Inflammatory macrophage treated with lipopolysaccharide for 1 hour (primary cell): ENCODE measurements around the gene FRZB.
"Not testable (repeated sequence)": the region's sequence is repeated elsewhere in the genome, so short reads cannot be mapped to it uniquely, and the experiment has no call there.

Experiments
- DNase-seq, 2 donors: peaks; one replicate each; pipeline ENCODE4 v3.0.0-alpha.2; 2020 to 2022

The FRZB gene, protein sequence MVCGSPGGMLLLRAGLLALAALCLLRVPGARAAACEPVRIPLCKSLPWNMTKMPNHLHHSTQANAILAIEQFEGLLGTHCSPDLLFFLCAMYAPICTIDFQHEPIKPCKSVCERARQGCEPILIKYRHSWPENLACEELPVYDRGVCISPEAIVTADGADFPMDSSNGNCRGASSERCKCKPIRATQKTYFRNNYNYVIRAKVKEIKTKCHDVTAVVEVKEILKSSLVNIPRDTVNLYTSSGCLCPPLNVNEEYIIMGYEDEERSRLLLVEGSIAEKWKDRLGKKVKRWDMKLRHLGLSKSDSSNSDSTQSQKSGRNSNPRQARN

DNA sequence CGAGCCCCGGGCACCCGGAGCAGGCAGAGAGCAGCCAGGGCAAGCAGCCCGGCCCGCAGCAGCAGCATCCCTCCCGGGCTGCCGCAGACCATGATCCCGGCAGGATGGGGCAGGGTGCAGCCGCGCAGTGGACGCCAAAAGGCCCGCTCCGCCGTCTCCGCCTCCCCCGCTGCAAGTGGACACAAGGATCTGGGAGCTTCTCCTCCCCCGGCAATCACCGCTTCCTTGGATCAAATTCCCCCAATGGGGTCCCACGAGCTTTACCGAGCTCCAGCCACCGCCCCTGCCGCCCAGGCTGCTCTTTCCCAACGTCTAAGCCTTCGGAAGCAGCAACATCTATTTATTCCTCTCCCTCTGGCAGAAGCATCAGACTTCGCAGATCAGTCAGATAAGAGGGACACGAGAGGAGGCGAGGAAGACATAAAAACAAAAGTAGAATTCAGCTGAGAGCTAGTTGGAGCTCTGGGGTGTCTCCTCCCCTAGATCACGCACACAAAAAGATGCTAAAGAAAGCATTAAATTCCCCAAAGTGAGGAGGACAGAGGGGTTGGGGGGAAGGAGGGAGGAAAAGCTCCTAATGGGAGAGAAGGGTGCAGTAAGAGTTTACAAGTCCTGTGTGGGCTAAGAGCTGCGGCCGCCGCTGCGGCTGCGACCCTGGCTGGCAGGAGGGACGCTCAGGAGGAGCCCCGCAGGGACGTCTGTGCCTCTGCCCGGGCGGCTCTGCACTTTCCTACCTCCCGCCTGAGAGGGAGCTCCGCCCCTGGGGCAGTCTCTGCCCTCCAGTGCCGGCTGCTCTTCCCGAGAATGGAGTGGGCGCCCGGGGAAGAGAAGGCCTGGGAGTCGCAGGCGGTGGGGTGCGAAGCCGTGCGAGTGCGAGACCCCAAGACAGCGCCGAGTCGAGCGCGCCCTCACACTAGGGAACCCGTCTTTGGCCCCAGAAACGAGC lies at the start of gene FRZB:
FRZB (minus strand) TSS at position 177 of the 946 bp plus-strand sequence; CDS start at position 92, 85 bp downstream.
- no peak for DNase-seq

DNA sequence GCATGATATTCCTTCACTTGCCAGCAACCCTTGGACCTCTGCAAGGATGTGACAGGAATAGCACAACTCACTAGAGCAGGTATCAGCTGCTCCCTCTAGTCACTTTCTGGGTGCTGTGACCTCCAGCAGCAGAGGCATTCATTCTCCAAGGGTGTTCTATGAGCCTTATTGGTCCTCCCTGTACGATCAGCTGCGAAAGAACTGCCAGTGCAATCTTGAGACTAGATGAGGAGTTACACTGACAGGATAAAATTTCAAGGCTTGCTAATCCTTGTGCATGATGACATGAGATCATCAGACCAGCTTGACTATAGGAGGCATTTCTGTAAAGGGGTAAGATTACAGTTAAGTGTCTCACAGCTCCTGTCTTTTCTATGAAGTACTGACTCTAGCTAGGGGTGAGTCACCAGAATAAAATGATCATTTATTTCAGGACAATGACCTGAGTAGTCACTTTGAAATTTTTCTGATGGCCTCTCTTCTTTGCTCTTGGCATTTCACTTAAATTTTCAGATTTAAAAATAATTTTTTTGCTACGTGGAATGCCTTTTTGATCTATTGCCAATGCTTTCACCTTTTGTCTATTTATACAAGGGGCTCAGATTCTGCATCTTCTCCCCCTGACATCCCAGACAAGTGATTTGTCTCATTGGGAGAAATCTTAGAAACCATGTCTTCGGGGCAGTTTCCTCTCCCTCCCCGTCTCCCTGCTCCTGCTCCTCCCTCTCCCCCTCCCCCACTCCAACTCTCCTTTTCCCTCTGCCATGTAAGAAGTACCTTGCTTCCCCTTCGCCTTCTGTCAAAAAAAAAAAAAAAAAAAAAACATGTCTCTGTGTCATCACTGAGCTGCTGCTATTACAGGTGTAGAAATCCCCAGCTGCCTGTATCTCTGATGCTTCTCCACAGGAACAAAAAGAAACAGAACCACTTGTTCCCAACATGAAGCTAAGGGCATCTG lies 49.2 kb upstream of the FRZB start:
- DNase-seq: no peak

DNA sequence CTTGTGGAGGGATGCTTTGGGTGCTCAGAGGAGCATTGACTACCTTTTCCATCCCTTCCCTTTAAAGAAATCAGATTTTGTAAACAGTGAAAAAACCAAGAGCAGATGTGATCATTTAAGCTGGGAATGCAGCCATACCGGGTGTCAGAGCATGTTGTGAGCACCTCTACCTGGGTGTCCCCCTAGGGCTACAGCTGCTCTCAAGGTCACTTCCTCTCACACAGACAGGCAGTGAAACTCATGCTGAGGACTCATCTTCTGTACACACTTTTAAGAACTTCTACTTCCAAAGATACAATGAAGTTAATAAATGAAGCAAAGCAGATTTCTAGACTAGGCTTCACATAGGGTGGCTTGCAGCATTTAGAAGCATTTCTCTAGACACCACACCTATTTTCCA lies 48.4 kb upstream of the FRZB start:
- DNase-seq: no peak

DNA sequence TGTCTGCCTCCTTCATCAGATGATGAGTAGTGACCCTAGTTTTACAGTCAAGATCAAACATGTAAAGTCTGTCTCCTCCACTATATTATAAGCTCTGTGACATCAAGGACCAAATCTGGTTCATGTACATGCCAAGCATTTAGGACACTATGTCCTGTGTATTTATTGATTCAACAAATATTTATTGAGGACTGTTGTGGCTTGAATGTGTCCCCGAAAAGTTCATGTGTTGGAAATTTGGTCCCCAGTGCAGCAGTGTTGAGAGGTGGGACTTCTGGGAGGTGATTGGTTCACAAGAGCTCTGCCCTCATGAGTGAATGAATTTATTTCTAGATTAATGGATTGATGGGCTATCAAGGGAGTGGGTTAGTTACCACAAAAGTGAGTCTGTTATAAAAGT lies 46.6 kb upstream of the FRZB start:
- no peak for DNase-seq

DNA sequence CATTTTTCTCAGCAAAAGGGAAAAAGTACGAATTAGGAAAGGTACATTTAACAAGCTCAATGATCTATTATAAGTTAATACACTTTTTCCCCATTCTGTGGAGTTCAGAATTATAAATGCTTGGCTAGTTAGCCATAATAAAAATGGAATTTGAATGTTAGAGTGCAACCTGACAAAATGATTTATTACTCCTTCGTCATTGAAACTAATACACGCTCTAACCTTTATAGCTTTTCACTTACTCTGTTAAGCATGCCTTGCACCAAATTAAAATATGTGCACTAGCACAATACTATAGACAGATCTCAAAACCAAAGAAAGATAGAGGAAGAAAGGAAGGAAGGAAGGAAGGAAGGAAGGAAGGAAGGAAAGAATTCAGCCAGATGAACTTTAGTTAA lies 46.1 kb upstream of the FRZB start:
- no peak for DNase-seq

DNA sequence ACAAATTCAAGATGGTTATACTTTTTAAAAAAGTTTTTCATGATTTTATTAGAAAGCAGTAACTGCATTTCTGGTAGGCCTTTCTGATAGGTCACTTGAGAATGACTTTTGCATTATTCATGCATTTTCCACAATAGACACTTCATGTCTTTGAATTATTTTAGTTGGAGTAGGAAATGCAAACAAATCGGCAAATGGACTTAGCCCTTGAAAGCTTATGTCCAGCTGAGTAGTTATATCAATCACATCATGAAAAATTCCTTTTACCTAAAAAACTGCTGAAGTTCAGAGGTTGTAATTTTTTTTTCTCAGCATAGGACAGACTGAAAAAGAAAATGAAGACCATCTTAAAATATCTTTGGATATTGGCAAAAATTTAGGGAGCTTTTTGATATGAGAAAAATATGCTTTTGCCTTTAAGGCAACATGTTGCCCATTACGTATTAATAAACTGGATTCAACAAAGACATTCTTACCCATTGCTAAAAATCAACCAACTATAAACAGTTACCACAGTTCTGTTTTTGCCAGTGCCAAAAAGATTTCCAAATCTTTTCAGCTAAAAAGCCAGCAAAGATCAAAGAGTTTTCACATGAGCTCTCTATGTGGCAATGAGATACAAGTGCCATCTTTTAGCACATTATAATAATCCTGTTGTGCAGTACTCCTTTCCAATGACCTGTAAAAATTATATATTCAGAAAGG lies 45.5 kb upstream of the FRZB start:
- no peak for DNase-seq

DNA sequence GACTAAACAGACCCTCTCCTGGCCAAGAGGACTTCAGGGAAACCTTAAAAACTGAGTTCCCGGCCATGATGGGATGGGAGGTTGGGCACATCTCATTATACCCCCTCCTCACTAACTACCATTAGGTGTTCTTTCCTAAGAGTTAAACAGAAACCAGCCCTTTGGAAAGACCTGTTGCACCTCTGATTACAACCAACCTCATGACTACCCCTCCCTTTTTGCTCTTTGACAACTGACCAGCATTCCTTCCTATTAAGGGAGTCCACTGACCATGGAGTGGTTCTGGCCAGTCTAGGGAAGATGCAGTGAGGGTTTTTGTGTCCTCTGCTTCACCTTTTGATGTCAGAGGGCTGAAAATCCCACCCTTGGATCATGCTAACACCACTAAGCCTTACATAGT lies 44.5 kb upstream of the FRZB start:
- no peak for DNase-seq

DNA sequence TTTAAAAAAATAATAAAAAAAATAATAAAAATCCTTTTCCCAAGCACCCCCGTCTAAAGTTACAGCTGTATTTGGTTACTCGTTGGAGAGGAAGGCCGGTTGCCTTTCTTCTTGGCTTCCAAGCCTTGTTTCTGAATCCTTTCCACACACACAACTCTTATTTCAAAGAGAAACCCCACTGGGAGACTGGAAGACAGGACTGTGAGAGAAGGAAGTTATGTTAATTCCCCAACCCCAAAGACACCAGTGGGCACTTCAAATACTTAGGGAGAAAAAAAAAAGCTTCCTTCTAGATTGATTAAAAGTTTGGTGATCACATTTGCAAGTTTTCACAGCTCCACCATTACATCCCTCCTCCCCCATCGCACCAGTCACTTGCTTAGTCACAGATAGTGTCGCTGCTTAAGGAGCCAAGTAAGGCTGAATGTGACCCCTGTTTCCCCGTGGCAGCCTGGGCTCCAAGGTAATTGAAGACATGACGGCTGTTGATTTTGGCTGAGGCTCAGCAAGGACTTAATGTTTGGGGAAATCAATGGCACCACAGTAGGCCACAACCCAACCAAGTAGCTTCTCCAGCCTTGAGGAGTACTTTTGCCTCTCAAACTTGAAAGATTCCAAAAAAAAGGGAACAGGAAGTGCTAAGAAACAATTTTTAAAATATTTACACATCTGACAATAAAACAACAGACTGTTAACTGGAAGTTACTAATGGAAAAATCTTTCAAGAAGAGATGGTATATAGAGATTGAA lies 40.8 kb upstream of the FRZB start:
- no peak for DNase-seq

DNA sequence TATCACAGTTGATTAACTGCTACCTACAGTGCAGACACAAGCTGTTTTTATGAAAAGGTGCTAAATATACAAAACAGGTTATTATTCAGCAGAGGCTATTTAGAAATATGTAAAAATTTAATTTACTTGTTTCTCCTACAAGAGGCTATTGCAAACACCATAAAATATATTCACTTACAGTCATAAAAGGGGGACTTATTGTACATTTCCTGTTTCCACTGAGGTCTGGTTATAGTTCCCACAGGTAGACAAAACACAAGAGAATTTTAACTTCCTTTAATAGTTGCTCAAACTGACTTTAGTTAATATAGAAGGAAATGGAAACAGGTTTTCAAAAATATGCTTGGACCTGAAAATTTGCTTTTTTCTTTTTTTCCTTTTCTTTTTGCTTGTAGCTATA lies 40.0 kb upstream of the FRZB start:
- DNase-seq: no peak

DNA sequence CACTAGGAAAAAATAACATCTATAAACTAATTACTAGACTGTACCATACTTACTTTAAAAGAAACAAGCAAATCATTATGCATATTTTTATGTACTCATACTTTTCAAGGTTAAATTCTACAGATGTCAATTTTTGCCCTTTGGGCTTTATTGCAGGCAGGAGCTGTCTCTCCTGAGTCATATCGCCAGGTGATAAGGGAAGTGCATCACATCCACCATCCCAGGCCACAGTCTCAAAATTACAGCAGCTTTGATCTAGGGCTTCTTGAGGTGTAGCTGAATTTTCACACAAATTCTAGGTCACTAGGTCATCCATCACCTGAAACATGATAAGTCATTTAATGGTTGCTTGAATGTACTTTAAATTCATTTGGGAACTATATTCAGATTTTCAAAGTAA lies 38.4 kb upstream of the FRZB start:
- DNase-seq: no peak

DNA sequence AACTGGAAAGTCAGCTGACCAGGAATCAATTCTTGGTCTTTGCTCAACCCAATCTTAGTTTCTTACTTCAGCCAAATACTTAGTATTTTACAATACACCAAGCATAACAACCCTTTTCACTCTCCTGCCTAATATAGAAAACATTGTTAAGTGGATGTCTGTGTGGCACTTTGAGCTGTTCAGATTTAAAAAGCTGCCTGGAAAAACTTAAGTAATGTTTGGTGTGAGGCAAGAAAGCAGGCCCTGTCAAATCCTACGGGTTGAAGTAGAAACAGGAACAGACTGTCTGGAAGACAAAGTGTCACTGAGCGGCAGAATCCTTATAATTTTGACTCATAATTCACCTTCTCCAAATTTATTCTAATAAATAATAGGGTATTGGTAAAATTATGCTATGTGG lies 37.1 kb upstream of the FRZB start:
- no peak for DNase-seq

DNA sequence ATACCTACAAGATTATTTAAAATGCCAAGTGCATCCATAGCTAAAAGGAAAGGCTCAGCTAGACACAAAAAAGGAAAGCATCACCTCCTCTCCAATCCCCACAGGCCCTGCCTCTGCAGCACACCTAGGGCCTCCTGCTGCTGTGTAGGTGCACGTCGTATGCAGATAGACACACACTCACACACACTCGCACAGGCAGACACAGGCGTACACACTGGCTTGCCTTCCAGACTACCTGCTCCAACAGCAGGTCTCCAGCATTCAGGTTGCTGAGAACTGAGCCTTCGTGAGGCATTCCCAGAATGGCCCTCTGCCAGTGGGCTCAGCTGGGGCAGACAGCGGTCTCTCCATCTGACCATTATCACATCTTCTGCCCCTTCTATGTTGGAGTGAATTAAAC lies 35.3 kb upstream of the FRZB start:
- no peak for DNase-seq

DNA sequence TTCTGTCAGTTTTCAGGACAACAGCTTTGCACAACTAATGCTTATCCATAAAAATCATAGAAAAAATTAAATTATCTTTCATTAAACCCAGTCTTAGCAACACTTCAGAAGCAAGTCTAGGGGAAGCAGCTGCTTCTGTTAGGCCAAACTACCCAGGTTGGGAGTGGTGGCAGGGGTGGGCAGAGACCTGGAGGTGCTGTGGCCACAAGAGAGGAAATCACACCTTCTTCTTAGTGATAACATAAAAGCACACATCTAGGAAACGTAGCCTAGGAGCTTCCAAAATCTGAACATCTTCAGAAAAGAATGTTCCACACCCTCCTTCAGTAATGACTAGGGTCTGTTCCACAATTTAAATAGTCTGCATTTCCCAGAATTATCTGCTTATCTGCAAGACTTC lies 32.3 kb upstream of the FRZB start:
- no peak for DNase-seq

DNA sequence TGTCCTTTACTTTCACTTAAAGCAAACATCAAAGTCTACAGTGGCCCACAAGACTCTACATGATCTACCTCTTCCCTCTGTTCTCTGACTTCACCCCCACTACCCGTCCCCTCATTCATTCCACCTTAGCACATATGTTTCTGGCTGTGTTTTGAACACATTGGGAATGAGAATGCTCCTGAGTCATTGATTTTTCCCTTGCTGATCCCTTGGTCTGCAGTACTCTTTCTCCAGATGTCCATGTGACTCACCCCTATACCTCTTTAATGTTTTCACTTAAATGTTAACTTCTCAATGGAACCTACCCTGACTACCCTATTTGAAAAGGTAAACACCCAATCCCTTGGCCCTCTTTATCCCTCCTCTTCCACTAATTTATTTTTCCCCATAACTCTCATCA lies 30.7 kb upstream of the FRZB start:
- no peak for DNase-seq

DNA sequence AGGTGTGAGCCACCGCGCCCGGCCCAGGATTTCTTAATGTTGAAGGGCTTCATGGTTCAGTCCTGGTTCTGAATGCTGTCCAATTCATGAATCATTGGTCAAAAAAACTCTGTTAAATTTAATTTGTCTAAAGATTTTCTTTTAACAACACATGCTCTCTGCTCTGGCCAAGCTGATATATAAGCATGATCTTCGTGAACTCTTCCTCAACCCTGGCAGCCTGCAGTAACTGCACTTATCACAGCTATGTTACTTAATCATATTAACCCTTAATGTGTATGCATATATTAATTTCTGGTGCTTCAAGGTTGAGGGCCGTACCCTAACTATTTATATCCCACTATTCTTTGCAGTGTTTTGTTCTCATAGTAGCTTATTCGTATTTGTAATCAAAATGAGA lies 29.4 kb upstream of the FRZB start:
- no peak for DNase-seq

DNA sequence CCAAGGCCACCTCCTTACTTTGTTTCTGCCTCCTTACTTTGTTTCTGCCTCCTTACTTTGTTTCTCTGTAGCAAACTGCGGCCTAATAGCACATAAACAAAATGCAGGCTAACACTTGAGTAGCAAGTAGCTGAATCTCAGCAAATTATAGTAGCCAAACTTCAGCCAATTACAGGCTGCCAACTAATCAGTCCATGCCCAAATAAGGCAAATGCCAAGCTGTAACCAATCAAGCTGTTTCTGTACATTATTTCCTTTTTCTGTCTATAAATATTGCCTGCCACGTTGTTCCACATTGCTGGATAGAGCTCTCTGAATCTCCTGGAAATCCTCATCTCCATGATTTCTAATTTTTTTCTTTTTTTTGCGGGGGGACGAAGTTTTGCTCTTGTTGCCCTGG lies 28.7 kb upstream of the FRZB start:
- no peak for DNase-seq

DNA sequence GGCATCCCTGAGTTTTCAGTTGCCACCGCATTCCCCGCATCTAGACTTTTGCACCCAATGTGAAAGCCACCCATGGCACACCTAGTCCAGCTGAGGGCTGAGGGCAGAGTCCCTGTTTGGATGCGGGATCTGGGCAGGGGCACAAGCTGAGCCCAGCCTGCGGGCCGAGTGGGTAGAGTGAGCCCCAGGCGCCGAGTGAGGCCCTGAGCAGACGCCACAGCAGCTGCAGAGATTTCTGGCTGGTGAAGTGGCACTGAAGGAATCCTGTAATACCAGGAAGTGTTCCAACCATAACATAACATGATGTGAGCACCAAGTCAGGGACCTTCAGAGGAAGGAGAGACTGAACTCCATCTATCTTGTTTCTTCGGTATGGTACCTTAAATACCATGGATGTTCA lies 27.7 kb upstream of the FRZB start:
- no peak for DNase-seq

DNA sequence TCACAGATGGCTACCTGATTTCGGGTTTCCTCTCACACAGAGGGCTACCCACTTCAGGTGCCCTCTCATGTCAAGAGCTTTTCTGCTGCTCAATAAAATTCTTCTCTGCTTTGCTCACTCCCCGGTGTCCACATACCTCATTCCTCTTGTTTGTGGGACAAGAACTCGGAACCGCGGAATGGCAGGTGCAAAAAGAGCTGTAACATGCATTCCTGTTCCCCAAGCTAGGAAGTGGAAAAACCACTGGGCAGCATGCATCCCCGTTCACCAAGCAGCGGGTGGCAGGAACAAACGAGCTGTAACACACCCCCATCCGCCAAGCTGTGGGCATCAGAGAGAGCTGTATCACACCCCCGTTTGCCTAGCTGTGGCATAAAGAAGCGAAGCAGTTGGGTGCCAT lies 27.2 kb upstream of the FRZB start:
- DNase-seq: no peak

DNA sequence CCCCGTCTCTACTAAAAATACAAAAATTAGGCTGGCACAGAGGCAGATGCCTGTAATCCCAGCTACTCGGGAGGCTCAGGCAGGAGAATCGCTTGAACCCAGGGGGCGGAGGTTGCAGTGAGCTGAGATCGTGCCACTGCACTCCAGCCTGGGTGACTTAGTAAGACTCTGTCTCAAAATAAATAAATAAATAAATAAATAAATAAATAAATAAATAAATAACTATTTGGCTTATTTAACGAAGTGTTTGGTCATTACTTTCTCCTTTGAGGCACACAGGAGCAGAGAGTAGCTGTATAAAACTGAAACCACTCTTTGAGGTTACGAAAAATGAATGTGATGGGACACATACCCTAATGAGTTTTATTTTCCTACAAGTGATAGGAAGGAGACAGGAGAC lies 26.6 kb upstream of the FRZB start:
- not testable (repeated sequence) for DNase-seq

DNA sequence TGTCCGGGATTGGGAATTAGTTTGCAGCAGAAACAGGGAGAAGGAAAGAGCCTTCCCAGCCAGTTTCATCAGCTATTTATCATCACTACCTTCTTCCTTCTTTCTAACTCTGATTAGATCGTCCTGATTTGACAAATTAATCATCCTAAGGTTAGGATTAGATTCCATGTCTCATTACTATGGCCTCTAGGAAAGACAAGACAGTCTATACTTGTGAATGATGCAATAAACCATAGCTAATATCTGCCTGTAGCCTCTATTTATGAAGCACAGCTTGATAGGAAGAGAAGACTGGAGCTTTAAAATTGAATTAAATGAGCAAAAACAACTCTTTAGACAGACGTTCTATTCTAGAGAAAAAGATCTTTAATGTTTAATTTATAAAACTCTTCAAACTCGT lies 25.2 kb upstream of the FRZB start:
- no peak for DNase-seq

DNA sequence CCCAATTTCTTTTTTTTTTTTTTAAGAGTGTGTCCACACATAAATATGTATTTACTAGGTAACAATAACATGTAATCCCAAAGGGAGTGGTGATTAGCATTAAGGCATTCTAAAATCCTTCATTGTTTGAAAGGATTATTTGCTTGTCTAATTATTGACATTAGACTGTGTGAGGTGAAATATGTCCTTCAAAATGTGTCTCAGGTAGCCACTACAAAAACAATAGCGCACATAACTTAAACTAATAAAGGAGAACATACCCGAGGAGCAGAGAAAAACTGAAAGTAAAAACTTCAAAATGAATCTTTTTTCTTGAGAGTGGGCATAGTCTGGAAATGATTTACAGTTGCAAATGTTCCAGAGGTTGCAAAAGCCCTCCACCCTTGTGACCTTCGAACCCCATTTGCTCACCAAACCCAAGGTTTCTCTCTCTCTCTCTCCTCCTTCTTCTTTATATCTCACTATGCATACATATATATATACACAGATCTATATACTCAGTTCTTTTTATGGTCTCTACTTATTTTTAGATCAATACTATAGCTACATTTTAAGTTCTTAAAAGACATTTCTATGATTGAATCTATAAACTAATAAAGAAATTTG lies 24.4 kb upstream of the FRZB start:
- DNase-seq: no peak
